IPS-NIHi11 (cell line): Measurements from ENCODE around the gene RNF168.
"Not testable (repeated sequence)": the region's sequence is repeated elsewhere in the genome, so short reads cannot be mapped to it uniquely, and the experiment has no call there.

ENCODE experiments used
- DNase-seq: peaks from one replicate; pipeline ENCODE4 v3.0.0; 2012; ENCODE audit warnings: mixed read lengths, low spot score

The RNF168 gene

GRCh38 chr3:196463804-196464203 is 39.8 kb downstream of the RNF168 start:
- DNase-seq, result no peak

DNA sequence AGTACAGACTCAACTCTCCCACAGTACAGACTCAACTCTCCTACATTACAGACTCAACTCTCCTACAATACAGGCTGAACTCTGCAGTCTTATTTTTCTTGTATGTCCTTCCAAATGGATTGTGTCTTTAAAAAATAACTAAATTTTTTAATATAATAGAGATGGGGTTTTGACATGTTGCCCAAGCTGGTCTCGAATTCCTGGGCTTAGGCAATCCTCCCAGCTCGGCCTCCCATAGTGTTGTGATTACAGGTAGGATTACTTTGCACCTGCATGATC is 40.2 kb downstream of the RNF168 start:
- DNase-seq, result no peak

GRCh38 chr3:196462680-196463477 is 40.7 kb downstream of the RNF168 start:
- not testable (repeated sequence) for DNase-seq

- no peak for DNase-seq
Observed at GRCh38 chr3:196458063-196458462, 45.5 kb downstream of the RNF168 start.

- DNase-seq, result not testable (repeated sequence)
Observed at GRCh38 chr3:196457470-196457869, 46.1 kb downstream of the RNF168 start.

GRCh38 chr3:196454935-196455334 is 48.6 kb downstream of the RNF168 start:
- no peak for DNase-seq

- peak; percentile 37 for DNase-seq
Observed at GRCh38 chr3:196445391-196445790, 58.2 kb downstream of the RNF168 start.

- no peak for DNase-seq
Observed at GRCh38 chr3:196444500-196444894, 59.1 kb downstream of the RNF168 start.

DNA sequence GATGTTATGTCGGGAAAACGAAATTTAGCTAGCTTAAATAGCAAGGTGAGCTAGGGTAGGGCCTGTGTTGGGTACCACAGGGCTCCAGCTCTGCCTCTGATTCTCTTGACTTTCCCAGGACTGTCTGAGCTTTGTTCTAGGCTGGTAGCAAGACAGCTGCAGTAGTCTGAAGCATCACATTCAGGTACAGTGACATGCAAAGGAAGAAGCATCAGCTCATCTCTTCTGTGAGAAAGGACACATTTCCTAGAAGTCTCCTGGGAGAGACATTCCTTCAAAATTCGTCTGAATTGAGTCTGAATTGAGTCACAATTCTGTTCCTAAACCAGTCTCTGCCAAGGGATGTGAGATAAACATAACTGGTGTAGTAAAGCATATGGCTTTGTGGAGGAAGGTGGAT is 62.9 kb downstream of the RNF168 start:
- DNase-seq, result no peak

DNA sequence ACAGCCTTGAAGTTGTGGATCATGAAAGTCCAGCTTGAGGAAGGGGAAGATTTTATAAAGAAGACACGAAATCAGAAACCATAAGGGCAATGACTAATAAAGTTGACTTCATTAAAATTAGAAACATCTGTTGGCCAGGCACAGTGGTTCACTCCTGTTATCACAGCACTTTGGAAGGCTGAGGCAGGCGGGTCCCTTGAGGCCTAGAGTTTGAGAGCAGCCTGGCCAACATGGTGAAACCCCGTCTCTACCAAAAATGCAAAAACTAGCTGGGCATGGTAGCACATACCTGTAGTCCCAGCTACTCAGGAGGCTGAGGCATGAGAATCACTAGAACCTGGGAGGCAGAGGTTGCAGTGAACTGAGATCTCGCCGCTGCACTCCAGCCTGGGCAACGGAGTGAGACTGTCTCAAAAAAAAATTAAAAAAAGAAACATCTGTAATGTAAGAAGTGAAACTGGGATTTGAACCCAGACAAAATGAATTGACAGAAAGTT is 63.5 kb downstream of the RNF168 start:
- DNase-seq, result no peak

DNA sequence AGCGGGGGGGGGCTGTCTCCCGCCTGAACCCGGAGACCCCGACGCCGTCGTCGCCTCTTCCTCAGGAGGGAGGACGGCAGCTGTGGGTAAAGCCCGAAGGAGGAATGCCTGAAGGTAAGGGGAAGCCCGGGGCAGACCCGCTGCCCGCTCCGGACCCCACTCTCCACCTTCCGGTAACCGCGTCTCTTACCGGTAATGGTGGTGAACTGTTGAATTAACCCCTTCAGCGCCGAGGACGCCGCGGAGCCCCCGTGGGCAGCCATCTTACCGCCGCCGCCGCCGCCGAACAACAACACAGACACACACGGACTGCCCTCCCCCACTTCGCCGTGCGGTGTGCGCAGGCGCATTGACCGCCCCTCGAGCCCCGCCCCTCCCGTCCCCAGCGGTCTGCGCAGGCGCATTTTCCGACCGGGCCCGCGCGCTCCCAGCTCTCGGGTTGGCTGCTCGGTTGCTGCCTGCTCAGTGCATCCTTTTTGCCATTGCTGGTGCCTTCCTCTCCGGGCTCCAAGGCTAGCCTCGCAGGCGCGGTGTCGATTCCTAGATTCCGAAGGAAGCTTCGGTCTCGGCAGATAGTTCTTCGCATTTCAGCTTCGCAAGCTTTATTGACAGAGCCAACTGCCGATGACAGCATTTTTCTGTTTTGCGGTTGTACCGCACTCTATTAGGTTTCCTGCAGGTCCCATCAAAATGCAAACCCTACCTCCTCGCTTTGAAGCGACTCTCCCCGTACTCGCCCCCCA is 71.3 kb downstream of the RNF168 start, which contains the start of gene UBXN7:
Gene UBXN7, minus strand, starts transcription at position 291 of the 743 bp plus-strand sequence. Its CDS starts 28 bp downstream, at position 263.
- peak; percentile 99 for DNase-seq

DNA sequence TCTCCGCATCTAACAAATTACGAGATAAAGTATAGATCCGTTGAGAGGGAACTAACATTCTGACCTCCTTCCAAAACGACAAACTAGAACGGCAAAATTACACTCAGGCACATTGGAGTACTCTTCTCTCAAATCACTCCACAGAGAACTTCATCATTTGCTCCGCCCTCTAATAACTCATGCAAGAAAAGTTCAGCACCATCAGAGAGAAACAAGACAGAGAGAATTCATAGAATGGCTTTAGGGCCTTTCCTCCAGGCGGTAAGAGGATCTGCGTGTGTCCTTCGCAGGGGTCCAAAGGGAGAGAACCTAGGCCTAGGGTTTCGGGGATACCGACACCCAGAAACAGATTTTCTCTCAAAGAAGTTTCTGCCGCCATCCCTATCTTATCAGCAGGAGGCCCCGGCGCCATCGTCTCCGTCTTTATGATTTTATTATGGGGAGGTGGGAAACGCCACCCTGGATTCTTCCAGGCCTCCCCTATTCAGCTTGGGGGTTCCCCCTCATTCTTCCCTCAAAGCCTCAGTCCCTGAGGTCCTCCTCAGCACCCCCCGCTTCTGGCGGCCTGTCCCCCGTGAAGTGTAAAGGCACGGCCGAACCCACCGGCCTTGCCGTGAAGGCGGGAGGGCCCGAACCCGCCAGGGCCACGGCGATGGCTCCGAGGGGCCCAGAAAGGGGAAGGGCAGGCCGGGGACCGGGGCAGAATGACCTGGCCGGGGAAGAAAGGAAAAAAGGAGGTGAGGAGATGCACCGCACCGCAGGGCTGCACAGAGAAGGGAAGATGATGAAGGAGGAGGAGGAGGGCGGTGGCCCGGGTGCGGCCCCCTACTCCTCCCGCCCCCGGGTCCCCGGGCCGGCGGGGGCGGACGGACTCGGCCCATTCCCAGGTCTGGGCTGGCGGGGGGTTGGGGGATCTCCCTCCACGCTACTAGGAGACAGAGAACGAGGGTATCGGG is 72.1 kb downstream of the RNF168 start:
- DNase-seq, result peak; percentile 63

DNA sequence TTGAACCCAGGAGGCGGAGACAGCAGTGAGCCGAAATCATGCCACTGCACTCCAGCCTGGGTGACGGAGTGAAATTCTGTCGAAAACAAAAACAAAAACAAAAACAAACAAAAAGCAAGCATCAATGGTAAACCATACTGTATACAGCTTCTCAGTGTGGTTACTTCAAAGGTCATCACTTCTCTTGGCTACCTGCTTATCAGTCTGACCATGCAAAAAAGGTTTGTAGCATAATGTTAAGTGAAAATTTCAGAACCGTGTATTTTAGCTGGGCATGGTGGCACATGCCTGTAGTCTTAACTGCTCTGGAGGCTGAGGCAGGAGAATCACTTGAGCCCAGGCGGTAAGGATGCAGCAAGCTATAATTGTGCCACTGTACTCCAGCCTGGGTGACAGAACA is 75.5 kb downstream of the RNF168 start:
- no peak for DNase-seq

GRCh38 chr3:196424421-196424820 is 79.1 kb downstream of the RNF168 start:
- DNase-seq, result not testable (repeated sequence)

- DNase-seq, result no peak
Observed at GRCh38 chr3:196423044-196423781, 80.4 kb downstream of the RNF168 start.

- DNase-seq, result not testable (repeated sequence)
Observed at GRCh38 chr3:196421668-196422067, 81.9 kb downstream of the RNF168 start.

GRCh38 chr3:196419386-196419785 is 84.2 kb downstream of the RNF168 start:
- no peak for DNase-seq
